Naive thymus-derived CD4-positive, alpha-beta T cell (primary cell): Measurements from ENCODE around the gene HEBP2. TPM values are rescaled to one million over a fixed set of nuclear protein-coding genes. Genes with fewer than 3 reads are reported as not detected.
A peak's percentile ranks its signal among the peaks of the same experiment; 100 is the strongest.

Experiments used
- ATAC-seq: fragments of 150-1000 bp; cut with Tn5 transposase; 2 replicates; pipeline ENCODE4 v1.10.0; 2021; ENCODE audit warnings: mild to moderate bottlenecking, moderate library complexity
- CTCF ChIA-PET: fragments of 350-600 bp; sonication (Branson Sonifier 250); formaldehyde crosslinking; loops from one replicate; lab custom pipeline; 2021; ENCODE audit warnings: antibody characterized with exemption; lab: Charles Lee
- POLR2A ChIA-PET: fragments of 350-600 bp; sonication (Branson Sonifier 250); formaldehyde crosslinking; loops from one replicate; lab custom pipeline; 2021; ENCODE audit warnings: antibody characterized with exemption, inconsistent platforms; lab: Charles Lee
- DNase-seq, 9 donors: peaks; one replicate each; pipeline versions ENCODE4 v3.0.0 to v3.0.0-alpha.2; 2020 to 2022; ENCODE audit warnings: mixed read lengths in 1 of 9
- H3K27ac ChIP-seq: one replicate; pipeline ENCODE4 v1.7.0; 2013; ENCODE audit warnings: mild to moderate bottlenecking, low read depth, low read length, moderate library complexity
- H3K27me3 ChIP-seq, 2 donors: one replicate each; pipeline ENCODE4 v1.7.0; 2013; ENCODE audit warnings: low read length in 2 of 2, mild to moderate bottlenecking in 2 of 2, moderate library complexity in 2 of 2; ENCODE audit not compliant: control insufficient read depth in 2 of 2, insufficient read depth in 2 of 2
- H3K36me3 ChIP-seq, 3 experiments: 1 replicate in 2 of 3; 2 replicates in 1 of 3; pipeline ENCODE4 v1.7.0; 2013; ENCODE audit warnings: low read length in 3 of 3, mild to moderate bottlenecking in 3 of 3, moderate library complexity in 1 of 3; ENCODE audit not compliant: insufficient read depth in 3 of 3, control insufficient read depth in 2 of 3
- H3K4me1 ChIP-seq, 2 donors: one replicate each; pipeline ENCODE4 v1.7.0; 2013; ENCODE audit warnings: low read length in 2 of 2, mild to moderate bottlenecking in 2 of 2, moderate library complexity in 1 of 2; ENCODE audit not compliant: control insufficient read depth in 2 of 2, insufficient read depth in 2 of 2
- H3K4me3 ChIP-seq: 2 replicates; pipeline ENCODE4 v1.7.0; 2013; ENCODE audit warnings: mild to moderate bottlenecking, low read length
- H3K9me3 ChIP-seq, 3 experiments: 1 replicate in 2 of 3; 2 replicates in 1 of 3; pipeline ENCODE4 v1.7.0; 2013; ENCODE audit warnings: low read length in 3 of 3; ENCODE audit not compliant: control insufficient read depth in 2 of 3
- H3K27ac Mint-ChIP-seq, 9 donors: one replicate each; pipeline ENCODE4 v1.8.0; 2020 to 2022; ENCODE audit warnings: mixed read lengths in 9 of 9, mild to moderate bottlenecking in 8 of 9, moderate library complexity in 5 of 9, inconsistent platforms in 2 of 9
- H3K27me3 Mint-ChIP-seq, 5 donors: one replicate each; pipeline ENCODE4 v1.8.0; 2021 to 2022; ENCODE audit warnings: mixed read lengths in 5 of 5, mild to moderate bottlenecking in 1 of 5
- H3K36me3 Mint-ChIP-seq, 5 donors: one replicate each; pipeline ENCODE4 v1.8.0; 2020 to 2022; ENCODE audit warnings: mixed read lengths in 5 of 5, mild to moderate bottlenecking in 3 of 5, inconsistent platforms in 1 of 5
- H3K4me1 Mint-ChIP-seq, 7 donors: one replicate each; pipeline ENCODE4 v1.8.0; 2020 to 2022; ENCODE audit warnings: mixed read lengths in 7 of 7, mild to moderate bottlenecking in 3 of 7, inconsistent platforms in 1 of 7
- H3K4me3 Mint-ChIP-seq, 10 donors: one replicate each; pipeline ENCODE4 v1.8.0; 2020 to 2022; ENCODE audit warnings: mild to moderate bottlenecking in 10 of 10, mixed read lengths in 10 of 10, moderate library complexity in 6 of 10, inconsistent platforms in 2 of 10
- H3K9me3 Mint-ChIP-seq, 11 donors: one replicate each; pipeline ENCODE4 v1.8.0; 2020 to 2022; ENCODE audit warnings: mixed read lengths in 11 of 11, mild to moderate bottlenecking in 4 of 11, inconsistent platforms in 1 of 11, moderate library complexity in 1 of 11
- intact Hi-C, 2 donors: fragments of 100-400 bp; cut with micrococcal nuclease; formaldehyde crosslinking; loops; one replicate each; pipeline ENCODE4 v1.15.1; 2023
- polyA plus RNA-seq, 2 donors: library from polyadenylated mRNA; unstranded; fragments of 300-500 nt; fragmentation: Illumina TruSeq; gene quantifications; one replicate each; pipeline ENCODE4 v1.2.3, GENCODE V29; 2021
- total RNA-seq, 6 experiments: library from RNA in 5 of 6; stranded (reverse) in 5 of 6; gene quantifications; 1 replicate in 5 of 6; 2 replicates in 1 of 6; pipeline ENCODE4 v1.2.3 and lab custom pipeline; 2021 to 2026

Gene HEBP2
- total and polyA plus RNA-seq, 7 experiments from 2014 or later: 24.9 to 50.7 (median 41.0) TPM

GRCh38 chr6:138430361-138431145 lies 26.5 kb downstream of the HEBP2 start:
- Mint-ChIP-seq H3K27me3 (peaks cover 0 to 7% (median 5%) of the 10 kb centered on the region in 5 donors), H3K4me3 (no peak overlapping the region), H3K27ac (no peak overlapping the region), H3K9me3 (no peaks in the 10 kb centered on the region), H3K36me3 (no peaks in the 10 kb centered on the region), H3K4me1 (peaks cover 0 to 7% (median 0%) of the 10 kb centered on the region in 7 donors)
- POLR2A ChIA-PET: interaction anchor here (1.4 to 2.4 kb wide), 2 partner anchors 25 to 78 kb away, joined by 3 to 12 read pairs; no protein-coding TSS in a partner anchor
- DNase-seq (no peak), ATAC-seq (no peak)
- CTCF ChIA-PET: interaction anchor here (0.6 to 6.7 kb wide), 10 partner anchors 11 to 315 kb away, joined by 3 to 120 read pairs (median 8); no protein-coding TSS in a partner anchor
- Histone ChIP-seq H3K27ac (no peak overlapping the region), H3K9me3 (no peaks in the 10 kb centered on the region), H3K4me1 (no peaks in the 10 kb centered on the region), H3K27me3 (no peaks in the 10 kb centered on the region), H3K36me3 (no peaks in the 10 kb centered on the region), H3K4me3 (no peak overlapping the region)
- intact Hi-C loops: no loop called here

- H3K27ac ChIP-seq: no peak overlapping the region
- no peak for DNase-seq
- POLR2A ChIA-PET: no interaction called here
These were observed 27.4 kb downstream of the HEBP2 start for GRCh38 chr6:138431256-138432062.

GRCh38 chr6:138432063-138432356 lies 28.0 kb downstream of the HEBP2 start:
- Mint-ChIP-seq H3K36me3 (no peaks in the 10 kb centered on the region), H3K27ac (no peak overlapping the region), H3K4me1 (peaks cover 0 to 7% (median 0%) of the 10 kb centered on the region in 7 donors), H3K27me3 (peaks cover 0 to 7% (median 5%) of the 10 kb centered on the region in 5 donors), H3K4me3 (no peak overlapping the region), H3K9me3 (no peaks in the 10 kb centered on the region)
- no peaks in the 10 kb centered on the region for H3K4me1 ChIP-seq
- CTCF ChIA-PET: interaction anchor here (1.0 to 1.3 kb wide), 2 partner anchors 14 to 89 kb away, joined by 3 read pairs; no protein-coding TSS in a partner anchor
- H3K4me3 ChIP-seq: no peak overlapping the region
- intact Hi-C loops: no loop called here
- no peak for DNase-seq
- no peak overlapping the region for H3K27ac ChIP-seq
- no peaks in the 10 kb centered on the region for H3K36me3 ChIP-seq
- no peaks in the 10 kb centered on the region for H3K27me3 ChIP-seq
- POLR2A ChIA-PET: no interaction called here
- no peak for ATAC-seq
- no peaks in the 10 kb centered on the region for H3K9me3 ChIP-seq

More at GRCh38 chr6:138431256-138432062, 27.4 kb downstream of the HEBP2 start:
- Histone ChIP-seq H3K9me3 (no peaks in the 10 kb centered on the region), H3K4me3 (no peak overlapping the region), H3K27me3 (no peaks in the 10 kb centered on the region), H3K36me3 (no peaks in the 10 kb centered on the region), H3K4me1 (no peaks in the 10 kb centered on the region)
- Mint-ChIP-seq H3K9me3 (no peaks in the 10 kb centered on the region), H3K4me1 (peaks cover 0 to 7% (median 0%) of the 10 kb centered on the region in 7 donors), H3K27ac (peak overlapping the region in 1 of 9 donors; percentile 20), H3K4me3 (no peak overlapping the region), H3K36me3 (no peaks in the 10 kb centered on the region), H3K27me3 (peaks cover 0 to 7% (median 5%) of the 10 kb centered on the region in 5 donors)
- ATAC-seq: peak; percentile 76
- intact Hi-C loops: no loop called here
- CTCF ChIA-PET: interaction anchor here (0.6 to 6.7 kb wide), 6 partner anchors 15 to 90 kb away, joined by 3 to 120 read pairs (median 16); no protein-coding TSS in a partner anchor

- Mint-ChIP-seq H3K9me3 (no peaks in the 10 kb centered on the region), H3K36me3 (no peaks in the 10 kb centered on the region), H3K27me3 (peaks cover 0 to 7% (median 3%) of the 10 kb centered on the region in 5 donors), H3K27ac (no peak overlapping the region), H3K4me3 (no peak overlapping the region), H3K4me1 (peaks cover 0 to 7% (median 0%) of the 10 kb centered on the region in 7 donors)
- intact Hi-C loops: no loop called here
- Histone ChIP-seq H3K9me3 (no peaks in the 10 kb centered on the region), H3K4me1 (no peaks in the 10 kb centered on the region), H3K36me3 (no peaks in the 10 kb centered on the region), H3K27me3 (no peaks in the 10 kb centered on the region), H3K27ac (no peak overlapping the region), H3K4me3 (no peak overlapping the region)
- CTCF ChIA-PET: no interaction called here
- DNase-seq (no peak), ATAC-seq (no peak)
- POLR2A ChIA-PET: no interaction called here
These were observed 30.1 kb downstream of the HEBP2 start for GRCh38 chr6:138434096-138434495.

GRCh38 chr6:138434925-138435324 lies 30.9 kb downstream of the HEBP2 start:
- Histone ChIP-seq H3K27ac (no peak overlapping the region), H3K4me3 (no peak overlapping the region), H3K9me3 (no peaks in the 10 kb centered on the region), H3K27me3 (no peaks in the 10 kb centered on the region), H3K4me1 (no peaks in the 10 kb centered on the region), H3K36me3 (no peaks in the 10 kb centered on the region)
- ATAC-seq (peak; percentile 42), DNase-seq (no peak)
- H3K36me3 Mint-ChIP-seq: no peaks in the 10 kb centered on the region
- intact Hi-C loops: no loop called here
- H3K4me3 Mint-ChIP-seq: no peak overlapping the region
- peaks cover 0 to 7% (median 0%) of the 10 kb centered on the region in 7 donors for H3K4me1 Mint-ChIP-seq
- H3K9me3 Mint-ChIP-seq: no peaks in the 10 kb centered on the region
- H3K27me3 Mint-ChIP-seq: peaks cover 0 to 7% (median 2%) of the 10 kb centered on the region in 5 donors
- CTCF ChIA-PET: interaction anchor here (0.6 to 0.7 kb wide), 2 partner anchors 24 to 56 kb away, joined by 3 to 4 read pairs; no protein-coding TSS in a partner anchor
- peak overlapping the region in 1 of 9 donors; percentile 18 for H3K27ac Mint-ChIP-seq
- POLR2A ChIA-PET: no interaction called here

- Histone ChIP-seq H3K4me3 (no peak overlapping the region), H3K4me1 (no peaks in the 10 kb centered on the region), H3K27ac (no peak overlapping the region), H3K27me3 (no peaks in the 10 kb centered on the region), H3K9me3 (no peaks in the 10 kb centered on the region), H3K36me3 (no peaks in the 10 kb centered on the region)
- Mint-ChIP-seq H3K4me3 (no peak overlapping the region), H3K27me3 (peaks cover 0 to 8% (median 0%) of the 10 kb centered on the region in 5 donors), H3K9me3 (no peaks in the 10 kb centered on the region), H3K27ac (no peak overlapping the region), H3K36me3 (no peaks in the 10 kb centered on the region), H3K4me1 (peaks cover 0 to 6% (median 0%) of the 10 kb centered on the region in 7 donors)
- ChIA-PET POLR2A (no interaction called here), CTCF (interaction anchor here (1.4 kb wide), 1 partner anchor 69 kb away, joined by 3 read pairs; no protein-coding TSS in a partner anchor)
- DNase-seq (no peak), ATAC-seq (no peak)
- intact Hi-C loops: no loop called here
These were observed 35.5 kb downstream of the HEBP2 start for GRCh38 chr6:138439546-138439945.
